ENCODE data around the gene TBC1D16.

TBC1D16 gene

DNA sequence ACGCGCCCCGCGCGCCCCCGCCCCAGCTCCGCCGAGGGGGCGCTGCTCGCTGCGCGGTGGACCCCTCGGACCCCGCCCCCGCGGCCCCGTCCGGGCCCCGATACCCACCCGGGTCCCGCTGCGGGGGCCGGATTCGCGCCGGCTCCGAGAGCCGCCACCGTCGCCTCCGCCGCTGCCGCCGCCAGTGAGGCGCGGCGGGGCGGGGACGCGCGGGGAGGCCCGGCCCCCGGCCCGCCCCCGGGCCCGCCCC, at the start of gene TBC1D16:
Gene TBC1D16 (minus strand): TSS at position 186 of the 250 bp plus-strand sequence. CDS start 22,325 bp downstream, outside the sequence.
- no peak for DNase-seq (ENCODE audit: low spot score)

- DNase-seq (ENCODE audit: low spot score) = no peak
These were observed 49.1 kb upstream of the TBC1D16 start for GRCh38 chr17:80084773-80085172.

GRCh38 chr17:80083136-80083661, 47.5 kb upstream of the TBC1D16 start:
- DNase-seq (ENCODE audit: low spot score) = no peak

- peak; percentile 77 for DNase-seq (ENCODE audit: low spot score)
These were observed 46.9 kb upstream of the TBC1D16 start for GRCh38 chr17:80082403-80083135.

- DNase-seq (ENCODE audit: low spot score) = no peak
These were observed 45.9 kb upstream of the TBC1D16 start for GRCh38 chr17:80081596-80081995.

- DNase-seq (ENCODE audit: low spot score) = no peak
These were observed 44.4 kb upstream of the TBC1D16 start for GRCh38 chr17:80080081-80080480.

DNA sequence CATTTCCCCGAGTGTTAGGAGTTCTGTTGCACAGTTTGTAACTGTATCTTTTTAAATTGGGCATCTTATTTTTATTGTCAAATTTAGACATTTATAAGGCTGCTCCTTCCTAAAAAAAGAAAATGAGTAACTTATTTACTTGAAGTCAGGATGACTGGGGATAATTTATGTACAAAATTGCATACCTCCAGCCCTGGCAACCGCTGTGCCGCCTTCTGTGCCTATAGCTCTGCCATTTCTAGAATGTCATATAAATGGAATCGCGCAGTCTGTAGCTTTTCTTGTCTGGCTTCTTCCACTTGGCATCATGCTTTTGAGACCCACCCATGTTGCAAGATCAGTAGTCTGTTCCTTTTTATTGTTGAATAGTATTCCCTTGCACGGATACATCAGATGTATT, 36.7 kb upstream of the TBC1D16 start:
- DNase-seq (ENCODE audit: low spot score) = no peak

DNA sequence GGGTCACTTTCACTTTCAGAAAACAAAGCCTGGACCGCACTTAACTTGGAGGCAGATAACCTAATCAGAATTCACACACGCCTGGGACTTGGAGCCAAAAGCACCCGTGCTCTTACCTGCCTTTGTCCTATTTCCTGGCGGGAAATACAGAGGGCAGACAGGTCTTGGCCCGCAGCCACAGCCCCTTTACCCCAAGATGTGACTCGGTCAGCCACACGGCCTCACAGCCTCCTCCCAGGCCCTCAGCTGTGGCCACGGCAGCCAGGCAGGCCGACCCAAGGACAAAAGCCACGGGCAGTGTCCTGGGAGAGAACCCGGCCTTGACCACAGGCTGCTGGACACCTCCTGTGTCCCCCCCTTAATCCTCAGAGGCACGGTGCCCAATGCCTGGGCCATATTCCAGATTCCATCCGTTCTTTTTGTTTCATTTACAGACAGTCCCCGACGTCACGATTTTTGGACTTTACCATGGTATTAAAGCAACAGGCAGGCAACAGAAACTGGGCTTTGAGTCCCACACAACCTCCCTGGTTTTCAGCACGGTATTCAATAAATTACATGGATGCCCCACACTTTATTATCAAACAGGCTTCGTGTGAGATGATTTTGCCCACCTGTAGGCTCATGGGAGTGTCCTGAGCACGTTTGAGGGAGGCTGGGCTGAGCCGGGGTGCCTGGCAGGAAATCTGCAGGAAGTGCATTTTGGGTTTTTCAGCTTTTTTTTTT, 35.6 kb upstream of the TBC1D16 start:
- no peak for DNase-seq (ENCODE audit: low spot score)

DNA sequence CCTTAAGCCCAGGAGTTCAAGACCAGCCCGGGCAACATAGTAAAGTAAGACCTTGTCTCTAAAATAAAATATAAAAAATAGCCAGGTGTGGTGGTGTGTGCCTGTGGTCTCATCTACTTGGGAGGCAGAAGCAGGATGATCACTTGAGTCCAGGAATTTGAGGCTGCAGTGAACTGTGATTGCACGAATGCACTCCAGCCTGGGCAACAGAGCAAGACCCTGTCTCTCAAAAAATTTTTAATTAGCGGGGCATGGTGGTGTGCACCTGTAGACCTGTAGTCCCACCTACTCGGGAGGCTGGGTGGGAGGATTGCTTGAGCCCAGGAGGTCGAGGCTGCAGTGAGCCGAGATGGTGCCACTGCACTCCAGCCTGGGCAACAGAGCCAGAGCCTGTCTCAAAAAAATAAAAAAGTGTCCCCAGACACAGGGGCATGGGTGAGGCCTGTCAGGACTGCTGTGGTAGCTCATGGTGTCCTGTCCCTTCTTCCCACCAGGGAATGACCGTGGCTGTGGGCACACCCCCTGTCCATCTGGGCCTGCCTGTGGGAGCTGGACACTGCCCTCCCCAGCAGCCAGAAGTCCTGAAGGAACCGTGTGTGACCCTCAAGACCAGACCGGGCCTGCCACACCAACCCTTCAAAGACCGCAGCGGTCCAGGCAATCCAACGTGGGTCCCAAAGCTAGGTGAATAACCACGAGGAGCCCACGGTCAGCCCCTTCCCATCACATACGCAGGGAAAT, 34.9 kb upstream of the TBC1D16 start:
- no peak for DNase-seq (ENCODE audit: low spot score)

- no peak for DNase-seq (ENCODE audit: low spot score)
These were observed 32.9 kb upstream of the TBC1D16 start for GRCh38 chr17:80068301-80069222.

GRCh38 chr17:80067393-80067986, 31.8 kb upstream of the TBC1D16 start:
- DNase-seq (ENCODE audit: low spot score) = no peak

DNA sequence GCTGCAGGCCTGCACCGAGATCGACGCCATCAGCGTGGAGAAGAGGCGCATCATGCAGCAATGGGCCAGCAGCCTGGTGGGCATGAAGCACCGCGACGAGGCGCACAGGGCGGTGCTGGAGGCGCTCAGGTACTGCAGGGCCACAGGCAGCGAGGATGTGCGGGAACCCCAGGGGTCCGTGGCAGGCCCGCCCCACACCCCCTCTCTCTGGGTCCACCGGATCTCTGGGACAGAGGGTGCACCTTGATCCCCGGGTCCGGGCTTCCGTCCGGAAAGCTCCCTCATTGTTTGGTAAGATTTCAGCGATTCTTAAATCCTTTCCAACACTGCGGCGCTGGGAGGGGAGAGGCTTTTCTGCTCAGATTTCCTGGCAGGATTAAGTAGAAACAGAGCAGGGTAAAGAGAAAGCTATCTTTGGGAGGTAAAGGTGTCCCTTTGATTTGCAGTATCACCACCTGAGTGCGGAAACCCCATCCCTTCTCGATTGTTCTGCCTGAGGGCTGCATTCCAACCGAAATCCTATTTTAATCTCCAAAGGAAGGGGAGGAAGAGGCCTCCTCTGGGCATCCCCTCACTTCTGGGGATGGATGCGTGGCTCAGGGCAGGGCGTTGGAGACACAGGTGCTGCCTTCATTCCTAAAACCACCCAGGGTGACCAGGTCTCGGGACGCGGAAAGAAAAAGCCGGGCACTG, 30.0 kb upstream of the TBC1D16 start:
- DNase-seq (ENCODE audit: low spot score) = no peak

DNA sequence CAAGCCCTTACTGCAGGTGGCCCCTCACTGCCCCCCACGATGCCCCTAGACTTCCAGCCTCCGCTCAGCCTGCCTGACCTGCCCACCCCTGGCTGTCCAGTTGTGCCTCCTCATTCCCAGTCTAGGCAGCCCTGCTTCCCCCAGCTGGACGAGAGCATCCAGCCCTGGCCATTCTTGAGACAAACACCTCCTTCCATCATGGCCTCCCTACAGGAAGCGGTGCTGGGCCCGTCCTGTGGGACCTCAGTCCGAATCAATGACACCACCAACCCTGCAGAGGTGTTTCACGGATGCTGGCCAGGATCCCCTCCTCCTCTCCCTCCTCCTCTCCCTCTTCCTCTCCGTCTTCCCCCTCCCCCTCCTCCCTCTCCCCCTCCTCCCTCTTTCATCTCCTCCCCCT, 29.0 kb upstream of the TBC1D16 start:
- no peak for DNase-seq (ENCODE audit: low spot score)

- peak; percentile 7 for DNase-seq (ENCODE audit: low spot score)
These were observed 28.3 kb upstream of the TBC1D16 start for GRCh38 chr17:80063830-80064585.

GRCh38 chr17:80061421-80061820, 25.7 kb upstream of the TBC1D16 start:
- no peak for DNase-seq (ENCODE audit: low spot score)

GRCh38 chr17:80060644-80061043, 25.0 kb upstream of the TBC1D16 start:
- no peak for DNase-seq (ENCODE audit: low spot score)

DNA sequence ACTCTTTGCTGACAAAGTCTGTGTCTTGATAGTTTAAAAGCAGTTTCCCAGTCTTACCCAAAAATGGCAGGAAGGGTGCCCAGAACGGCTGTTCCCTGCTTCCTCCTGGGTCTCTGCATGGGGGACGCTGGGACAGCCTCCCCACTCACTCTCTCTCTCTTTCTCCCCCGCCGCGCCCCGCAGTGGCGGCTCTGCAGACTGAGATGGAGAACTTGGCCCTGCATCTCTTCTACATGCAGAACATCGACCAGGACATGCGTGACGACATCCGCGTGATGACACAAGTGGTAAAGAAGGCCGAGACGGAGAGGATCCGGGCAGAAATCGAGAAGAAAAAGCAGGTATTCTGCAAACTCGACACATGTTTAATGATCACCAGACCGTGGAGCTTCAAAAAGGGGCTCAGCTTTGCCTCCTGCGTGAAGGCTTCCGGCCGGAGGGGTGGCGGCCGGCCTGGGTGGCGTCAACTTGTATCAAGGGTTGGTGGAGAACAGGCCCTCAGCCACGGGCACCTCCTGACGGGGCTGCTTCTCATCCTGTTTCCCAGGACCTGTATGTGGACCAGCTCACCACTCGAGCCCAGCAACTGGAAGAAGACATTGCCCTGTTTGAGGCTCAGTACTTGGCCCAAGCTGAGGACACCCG, 22.8 kb upstream of the TBC1D16 start:
- DNase-seq (ENCODE audit: low spot score) = no peak

DNA sequence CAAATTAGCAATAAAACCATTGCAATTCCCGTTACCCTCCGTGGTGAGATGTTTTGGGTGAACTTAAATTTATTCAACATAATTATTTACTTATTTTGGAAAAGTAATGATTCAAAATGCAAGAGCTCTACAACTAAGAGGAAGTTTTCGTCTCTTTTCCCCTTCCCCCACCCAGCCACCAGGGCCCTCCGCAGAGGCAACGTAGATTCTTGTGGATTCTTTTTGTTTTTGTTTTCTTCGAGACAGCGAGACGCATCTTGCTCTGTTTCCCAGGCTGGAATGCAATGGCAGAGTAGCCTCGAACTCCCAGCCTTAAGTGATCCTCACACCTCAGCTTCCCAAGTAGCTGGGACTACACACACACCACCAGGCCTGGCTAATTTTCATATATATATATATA, 19.9 kb upstream of the TBC1D16 start:
- no peak for DNase-seq (ENCODE audit: low spot score)

GRCh38 chr17:80053102-80053501, 17.4 kb upstream of the TBC1D16 start:
- no peak for DNase-seq (ENCODE audit: low spot score)

DNA sequence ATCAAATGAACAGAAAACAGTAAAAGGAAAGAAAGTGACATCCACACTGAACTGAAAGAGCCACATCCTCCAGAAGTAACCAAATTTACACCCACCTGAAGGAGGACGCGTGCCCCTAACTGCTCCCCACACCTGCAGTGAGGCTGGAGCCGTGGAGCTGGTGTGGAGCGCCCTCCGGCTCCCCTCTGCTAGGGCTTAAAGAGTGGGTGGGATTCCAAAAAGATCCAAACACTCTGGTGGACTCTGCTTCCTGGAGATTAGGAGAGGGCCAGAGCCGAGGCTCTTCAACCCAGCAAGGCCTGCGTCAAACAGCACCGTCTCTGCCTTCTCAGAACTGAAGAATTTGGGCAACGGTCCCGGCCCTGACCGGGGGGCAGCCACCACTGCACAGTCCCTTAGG, 16.0 kb upstream of the TBC1D16 start:
- no peak for DNase-seq (ENCODE audit: low spot score)

All from LoVo (cell line).